ENCODE measurements around the gene FERMT3. TPM values are rescaled to one million over a fixed set of nuclear protein-coding genes. Genes with fewer than 3 reads are reported as not detected.
"Not testable (repeated sequence)": the region's sequence is repeated elsewhere in the genome, so short reads cannot be mapped to it uniquely, and the experiment has no call there.

Gene FERMT3
- total RNA-seq, 2 experiments from 2014 or later: 210 to 217 TPM

- DNase-seq (peak; percentile 66), ATAC-seq (no peak)
- H3K4me3 Mint-ChIP-seq: peak overlapping the region; percentile 83
- H3K27me3 Mint-ChIP-seq: no peaks in the 10 kb centered on the region
- H3K36me3 Mint-ChIP-seq: no peaks in the 10 kb centered on the region
- peaks cover 36% of the 10 kb centered on the region for H3K4me1 Mint-ChIP-seq
- H3K9me3 Mint-ChIP-seq (ENCODE audit: low read depth): no peaks in the 10 kb centered on the region
- CTCF ChIA-PET: interaction anchor here (0.9 to 12.3 kb wide), 14 partner anchors 14 to 246 kb away, joined by 3 to 146 read pairs (median 7); partner anchors contain the start of genes BAD, CATSPERZ, DNAJC4 and ESRRA
- H3K27ac Mint-ChIP-seq: peak overlapping the region; percentile 90
Measured at GRCh38 chr11:64245401-64245796, 38.9 kb downstream of the FERMT3 start.

- no peaks in the 10 kb centered on the region for H3K36me3 Mint-ChIP-seq
- H3K4me1 Mint-ChIP-seq: peaks cover 36% of the 10 kb centered on the region
- H3K27me3 Mint-ChIP-seq: no peaks in the 10 kb centered on the region
- peak overlapping the region; percentile 83 for H3K4me3 Mint-ChIP-seq
- H3K27ac Mint-ChIP-seq: peak overlapping the region; percentile 90
- DNase-seq: peak; percentile 87
- H3K9me3 Mint-ChIP-seq (ENCODE audit: low read depth): no peaks in the 10 kb centered on the region
- CTCF ChIA-PET: interaction anchor here (0.9 to 12.3 kb wide), 13 partner anchors 15 to 246 kb away, joined by 3 to 146 read pairs (median 8); partner anchors contain the start of genes BAD, CATSPERZ, DNAJC4 and ESRRA
- ATAC-seq: no peak
Measured at GRCh38 chr11:64245797-64246620, 39.5 kb downstream of the FERMT3 start.

GRCh38 chr11:64246621-64246870 is 40.0 kb downstream of the FERMT3 start:
- Mint-ChIP-seq H3K27ac (peak overlapping the region; percentile 64), H3K4me1 (peaks cover 36% of the 10 kb centered on the region), H3K4me3 (peak overlapping the region; percentile 79)
- not testable (repeated sequence) for H3K36me3 Mint-ChIP-seq; H3K9me3 Mint-ChIP-seq (ENCODE audit: low read depth); DNase-seq; H3K27me3 Mint-ChIP-seq
- ATAC-seq: peak; percentile 28
- CTCF ChIA-PET: interaction anchor here (1.6 to 12.3 kb wide), 10 partner anchors 15 to 85 kb away, joined by 3 to 146 read pairs (median 12); partner anchors contain the start of genes BAD, CATSPERZ, DNAJC4 and ESRRA

- DNase-seq: peak; percentile 87
- Mint-ChIP-seq H3K4me3 (peak within 1 kb of the TSS; percentile 83), H3K27ac (peak within 1 kb of the TSS; percentile 90), H3K27me3 (no peaks in the 10 kb centered on the region), H3K36me3 (no peaks in the 10 kb centered on the region), H3K4me1 (peaks cover 39% of the 10 kb centered on the region), H3K9me3 (ENCODE audit: low read depth) (no peaks in the 10 kb centered on the region)
- CTCF ChIA-PET: interaction anchor here (1.8 to 12.3 kb wide), 7 partner anchors 21 to 85 kb away, joined by 8 to 146 read pairs (median 14); partner anchors contain the start of genes BAD, CATSPERZ, ESRRA and FERMT3
- ATAC-seq: peak; percentile 65
Measured at GRCh38 chr11:64246871-64247728, 40.6 kb downstream of the FERMT3 start, which contains the start of gene PPP1R14B. Gene PPP1R14B, minus strand, starts transcription at chr11:64246943. Its CDS starts 270 bp downstream, at chr11:64246673.

GRCh38 chr11:64247729-64248531 is 41.4 kb downstream of the FERMT3 start:
- Mint-ChIP-seq H3K4me3 (peak overlapping the region; percentile 79), H3K27me3 (no peaks in the 10 kb centered on the region), H3K9me3 (ENCODE audit: low read depth) (no peaks in the 10 kb centered on the region), H3K36me3 (no peaks in the 10 kb centered on the region), H3K27ac (no peak overlapping the region), H3K4me1 (peaks cover 34% of the 10 kb centered on the region)
- ATAC-seq (no peak), DNase-seq (no peak)
- CTCF ChIA-PET: interaction anchor here (2.9 to 12.3 kb wide), 6 partner anchors 7 to 56 kb away, joined by 14 to 146 read pairs (median 28); partner anchors contain the start of genes CATSPERZ, ESRRA, FERMT3 and FKBP2

GRCh38 chr11:64248578-64248977 is 42.1 kb downstream of the FERMT3 start:
- Mint-ChIP-seq H3K4me3 (no peak overlapping the region), H3K27me3 (no peaks in the 10 kb centered on the region), H3K36me3 (no peaks in the 10 kb centered on the region), H3K27ac (no peak overlapping the region), H3K9me3 (ENCODE audit: low read depth) (no peaks in the 10 kb centered on the region), H3K4me1 (peaks cover 33% of the 10 kb centered on the region)
- CTCF ChIA-PET: interaction anchor here (1.4 to 12.3 kb wide), 4 partner anchors 7 to 55 kb away, joined by 3 to 146 read pairs (median 52); partner anchors contain the start of genes CATSPERZ, ESRRA and FKBP2
- ATAC-seq (no peak), DNase-seq (no peak)

- H3K27me3 Mint-ChIP-seq: no peaks in the 10 kb centered on the region
- no peaks in the 10 kb centered on the region for H3K36me3 Mint-ChIP-seq
- ATAC-seq (no peak), DNase-seq (no peak)
- CTCF ChIA-PET: interaction anchor here (0.9 to 12.3 kb wide), 7 partner anchors 8 to 82 kb away, joined by 3 to 146 read pairs (median 37); partner anchors contain the start of genes CATSPERZ, ESRRA, FERMT3 and FKBP2
- H3K4me3 Mint-ChIP-seq: no peak overlapping the region
- H3K27ac Mint-ChIP-seq: no peak overlapping the region
- H3K4me1 Mint-ChIP-seq: peaks cover 33% of the 10 kb centered on the region
- no peaks in the 10 kb centered on the region for H3K9me3 Mint-ChIP-seq (ENCODE audit: low read depth)
Measured at GRCh38 chr11:64249038-64249437, 42.5 kb downstream of the FERMT3 start.

GRCh38 chr11:64249563-64250414 is 43.3 kb downstream of the FERMT3 start:
- CTCF ChIA-PET: interaction anchor here (0.6 to 12.3 kb wide), 18 partner anchors 9 to 82 kb away, joined by 3 to 146 read pairs (median 6); partner anchors contain the start of genes CATSPERZ, ESRRA, FERMT3 and FKBP2
- no peak for ATAC-seq
- peaks cover 33% of the 10 kb centered on the region for H3K4me1 Mint-ChIP-seq
- no peak for DNase-seq
- no peaks in the 10 kb centered on the region for H3K9me3 Mint-ChIP-seq (ENCODE audit: low read depth)
- H3K4me3 Mint-ChIP-seq: no peak overlapping the region
- no peak overlapping the region for H3K27ac Mint-ChIP-seq
- H3K36me3 Mint-ChIP-seq: no peaks in the 10 kb centered on the region
- no peaks in the 10 kb centered on the region for H3K27me3 Mint-ChIP-seq

GRCh38 chr11:64250415-64251015 is 44.0 kb downstream of the FERMT3 start:
- DNase-seq (no peak), ATAC-seq (no peak)
- Mint-ChIP-seq H3K9me3 (ENCODE audit: low read depth) (no peaks in the 10 kb centered on the region), H3K27ac (no peak overlapping the region), H3K4me1 (peaks cover 29% of the 10 kb centered on the region), H3K36me3 (peaks cover 2% of the 10 kb centered on the region), H3K4me3 (peak overlapping the region; percentile 76), H3K27me3 (no peaks in the 10 kb centered on the region)
- CTCF ChIA-PET: interaction anchor here (0.8 to 12.3 kb wide), 19 partner anchors 8 to 82 kb away, joined by 3 to 146 read pairs (median 7); partner anchors contain the start of genes BAD, CATSPERZ, ESRRA and FERMT3

- Mint-ChIP-seq H3K9me3 (ENCODE audit: low read depth) (no peaks in the 10 kb centered on the region), H3K4me3 (peak within 1 kb of the TSS; percentile 89), H3K4me1 (peaks cover 29% of the 10 kb centered on the region), H3K36me3 (peaks cover 2% of the 10 kb centered on the region), H3K27ac (peak within 1 kb of the TSS; percentile 72), H3K27me3 (no peaks in the 10 kb centered on the region)
- peak; percentile 68 for DNase-seq
- CTCF ChIA-PET: interaction anchor here (0.8 to 12.3 kb wide), 18 partner anchors 9 to 81 kb away, joined by 3 to 146 read pairs (median 8); partner anchors contain the start of genes BAD, CATSPERZ, ESRRA and FERMT3
- ATAC-seq: peak; percentile 71
Measured at GRCh38 chr11:64251016-64251752, 44.7 kb downstream of the FERMT3 start, which contains the start of gene PLCB3. Gene PLCB3, plus strand, starts transcription at chr11:64251530. Its CDS starts 120 bp downstream, at chr11:64251650.

- Mint-ChIP-seq H3K4me1 (peaks cover 29% of the 10 kb centered on the region), H3K36me3 (peaks cover 2% of the 10 kb centered on the region), H3K9me3 (ENCODE audit: low read depth) (no peaks in the 10 kb centered on the region), H3K27ac (peak overlapping the region; percentile 69), H3K27me3 (no peaks in the 10 kb centered on the region), H3K4me3 (peak overlapping the region; percentile 89)
- CTCF ChIA-PET: interaction anchor here (1.0 to 12.3 kb wide), 13 partner anchors 9 to 81 kb away, joined by 4 to 146 read pairs (median 12); partner anchors contain the start of genes BAD, CATSPERZ, ESRRA and FERMT3
- DNase-seq: no peak
- no peak for ATAC-seq
Measured at GRCh38 chr11:64251753-64252002, 45.2 kb downstream of the FERMT3 start.

Data from activated CD8-positive, alpha-beta memory T cell treated with anti-CD3 and anti-CD28 coated beads, Interleukin-2, amount 10 ng/mL, durations not matched to agents 7 days and 5 days (primary cell).